ENCODE measurements around the gene PHACTR3. TPM values are rescaled to one million over a fixed set of nuclear protein-coding genes. Genes with fewer than 3 reads are reported as not detected.

Gene PHACTR3
- polyA plus RNA-seq, 2 of the 4 experiments (the other 2 are of a cell fraction): not detected

- ChIA-PET CTCF (interaction anchor here (0.7 to 10.5 kb wide), 6 partner anchors 14 to 181 kb away, joined by 3 to 118 read pairs (median 7); no protein-coding TSS in a partner anchor), POLR2A (no interaction called here)
- H3K9me3 ChIP-seq: no peaks in the 10 kb centered on the region
- H3K4me2 ChIP-seq: no peak overlapping the region
- FAIRE-seq (no peak), ATAC-seq (no peak), DNase-seq (ENCODE audit: low read depth in 1 of 2, low spot score in 1 of 2) (no peak)
- H3K27ac ChIP-seq: no peak overlapping the region
- no peak overlapping the region for H3K4me3 ChIP-seq
- no peaks in the 10 kb centered on the region for H3K4me1 ChIP-seq
- 38% methylated on average over 15 of the region's 20 CpGs for WGBS (ENCODE audit: missing lambda C conversion rate)
- no peak for TF ChIP-seq NR3C1 (IDR thresholded peaks at IDR 0.05)
- TF ChIP-seq HOXA7 (CRISPR knock-in tag; IDR thresholded peaks at IDR 0.05): no peak
- no peak for TF ChIP-seq ZFP36 (IDR thresholded peaks at IDR 0.05; ENCODE audit: borderline replicate concordance, partially characterized antibody)
- TF ChIP-seq HOXB13 (CRISPR knock-in tag; IDR thresholded peaks at IDR 0.05; ENCODE audit: low read depth): no peak
- no peak for TF ChIP-seq REST (IDR thresholded peaks at IDR 0.05)
- TF ChIP-seq CTCF (IDR thresholded peaks at IDR 0.05): no peak
- TF ChIP-seq BHLHE40 (IDR thresholded peaks at IDR 0.05; ENCODE audit: low read depth, low read length): no peak
- TF ChIP-seq KDM1A (IDR thresholded peaks at IDR 0.05; ENCODE audit: low read depth): no peak
- TF ChIP-seq CHD2 (IDR thresholded peaks at IDR 0.05; ENCODE audit: low read length, partially characterized antibody): no peak
- TF ChIP-seq, protein P1, sequence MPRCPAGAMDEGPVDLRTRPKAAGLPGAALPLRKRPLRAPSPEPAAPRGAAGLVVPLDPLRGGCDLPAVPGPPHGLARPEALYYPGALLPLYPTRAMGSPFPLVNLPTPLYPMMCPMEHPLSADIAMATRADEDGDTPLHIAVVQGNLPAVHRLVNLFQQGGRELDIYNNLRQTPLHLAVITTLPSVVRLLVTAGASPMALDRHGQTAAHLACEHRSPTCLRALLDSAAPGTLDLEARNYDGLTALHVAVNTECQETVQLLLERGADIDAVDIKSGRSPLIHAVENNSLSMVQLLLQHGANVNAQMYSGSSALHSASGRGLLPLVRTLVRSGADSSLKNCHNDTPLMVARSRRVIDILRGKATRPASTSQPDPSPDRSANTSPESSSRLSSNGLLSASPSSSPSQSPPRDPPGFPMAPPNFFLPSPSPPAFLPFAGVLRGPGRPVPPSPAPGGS (IDR thresholded peaks at IDR 0.05): no peak
- TF ChIP-seq HMGXB4 (CRISPR knock-in tag; IDR thresholded peaks at IDR 0.05; ENCODE audit: borderline replicate concordance): no peak
- no peak for TF ChIP-seq NPAS2 (CRISPR knock-in tag; IDR thresholded peaks at IDR 0.05; ENCODE audit: borderline replicate concordance)
- no peak for TF ChIP-seq FOXS1 (CRISPR knock-in tag; IDR thresholded peaks at IDR 0.05)
- no peak for TF ChIP-seq RFX5 (IDR thresholded peaks at IDR 0.05)
- TF ChIP-seq, protein P2, sequence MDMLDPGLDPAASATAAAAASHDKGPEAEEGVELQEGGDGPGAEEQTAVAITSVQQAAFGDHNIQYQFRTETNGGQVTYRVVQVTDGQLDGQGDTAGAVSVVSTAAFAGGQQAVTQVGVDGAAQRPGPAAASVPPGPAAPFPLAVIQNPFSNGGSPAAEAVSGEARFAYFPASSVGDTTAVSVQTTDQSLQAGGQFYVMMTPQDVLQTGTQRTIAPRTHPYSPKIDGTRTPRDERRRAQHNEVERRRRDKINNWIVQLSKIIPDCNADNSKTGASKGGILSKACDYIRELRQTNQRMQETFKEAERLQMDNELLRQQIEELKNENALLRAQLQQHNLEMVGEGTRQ (IDR thresholded peaks at IDR 0.05): no peak
- TF ChIP-seq MAZ (IDR thresholded peaks at IDR 0.05; ENCODE audit: borderline replicate concordance, low read depth, low read length): no peak
- TF ChIP-seq HDAC2 (IDR thresholded peaks at IDR 0.05): no peak
Observed at GRCh38 chr20:59752704-59753460, 148.5 kb downstream of the PHACTR3 start.

All from A549 (cell line).